ENCODE data around the gene SFSWAP. TPM values are rescaled to one million over a fixed set of nuclear protein-coding genes. Genes with fewer than 3 reads are reported as not detected.

The SFSWAP gene
- polyA plus RNA-seq, 1 donor, result 35.6 TPM

DNA sequence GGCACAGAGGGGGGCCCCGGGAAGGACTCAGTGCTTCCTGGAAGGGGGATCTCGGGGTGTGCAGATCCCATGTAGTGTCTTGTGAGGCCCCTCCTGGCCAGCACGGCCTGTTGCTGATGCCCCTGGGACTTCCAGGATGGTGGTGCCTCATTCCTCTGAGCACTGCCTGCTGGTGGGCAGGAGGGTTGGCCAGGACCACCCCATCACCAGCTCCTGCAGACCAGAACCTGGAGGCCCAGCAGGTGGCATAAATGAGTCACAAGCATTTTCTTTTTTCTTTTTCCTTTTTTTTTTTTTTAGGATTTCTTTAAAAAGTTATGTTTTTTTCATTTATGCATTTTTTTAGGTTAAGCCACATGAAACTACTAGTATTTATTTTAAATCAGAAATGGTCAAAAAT lies 125.3 kb downstream of the SFSWAP start:
- DNase-seq, result no peak

DNA sequence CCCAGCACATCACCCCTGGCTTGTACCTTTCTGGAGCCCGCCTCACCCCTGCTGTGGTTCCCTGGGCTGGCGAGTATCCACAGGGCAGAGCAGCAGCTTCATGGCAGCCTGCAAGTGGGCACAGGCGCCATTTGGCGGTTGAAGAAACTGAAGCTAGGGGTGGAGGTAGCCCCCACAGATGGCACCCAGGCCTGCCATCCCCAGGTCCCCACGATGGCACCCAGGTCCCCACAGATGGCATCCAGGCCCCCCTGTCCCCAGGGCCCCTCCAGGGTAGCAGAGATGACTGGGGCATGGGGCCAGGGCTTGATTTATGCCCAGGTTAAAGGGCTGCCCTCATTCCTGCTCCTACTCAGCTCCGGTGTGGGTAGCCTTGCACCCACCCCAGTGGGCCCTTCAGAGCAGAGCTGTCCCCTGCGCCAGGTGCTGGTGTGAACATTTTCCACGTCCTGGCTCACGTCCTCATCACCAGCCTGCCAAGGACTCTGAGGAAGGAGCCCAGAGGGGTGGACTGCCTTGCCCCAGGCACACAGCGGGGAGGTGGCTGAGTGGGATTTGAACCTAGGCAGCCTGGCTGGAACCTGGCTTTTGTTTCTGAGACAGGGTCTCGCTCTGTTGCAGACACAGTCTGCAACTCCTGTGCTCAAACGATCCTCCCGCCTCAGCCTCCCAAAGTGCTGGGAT lies 126.0 kb downstream of the SFSWAP start:
- no peak for DNase-seq

DNA sequence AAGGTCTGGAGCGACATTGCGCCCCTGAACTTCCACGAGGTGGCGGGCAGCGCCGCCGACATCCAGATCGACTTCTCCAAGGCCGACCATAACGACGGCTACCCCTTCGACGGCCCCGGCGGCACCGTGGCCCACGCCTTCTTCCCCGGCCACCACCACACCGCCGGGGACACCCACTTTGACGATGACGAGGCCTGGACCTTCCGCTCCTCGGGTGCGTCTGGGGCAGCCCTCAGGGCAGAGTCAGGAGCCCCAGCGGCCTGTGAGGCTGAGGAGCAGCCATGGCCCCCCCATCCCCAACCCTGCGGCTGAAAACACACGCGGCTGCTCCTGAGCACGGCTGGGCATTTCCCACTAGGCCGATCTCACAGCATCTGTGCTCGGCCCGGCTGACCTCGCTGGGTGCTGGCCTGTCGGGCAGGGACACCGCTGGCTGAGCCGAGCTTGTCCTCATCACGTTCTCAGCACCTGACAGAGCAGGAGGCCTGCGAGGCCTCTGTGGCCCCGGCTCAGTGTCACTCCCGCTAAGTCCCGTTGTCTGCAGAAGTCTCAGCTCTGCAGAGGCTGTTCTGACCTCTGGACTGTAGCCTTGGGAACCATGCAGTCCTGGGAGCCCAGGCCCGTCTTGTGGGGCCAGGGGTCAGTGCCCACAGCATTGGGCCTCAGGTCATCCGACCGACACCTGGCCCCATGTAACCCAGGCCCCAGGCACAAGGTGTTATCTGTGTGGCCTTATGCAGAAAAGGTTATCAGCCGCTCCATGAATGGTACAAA lies 129.9 kb downstream of the SFSWAP start:
- DNase-seq, result no peak

DNA sequence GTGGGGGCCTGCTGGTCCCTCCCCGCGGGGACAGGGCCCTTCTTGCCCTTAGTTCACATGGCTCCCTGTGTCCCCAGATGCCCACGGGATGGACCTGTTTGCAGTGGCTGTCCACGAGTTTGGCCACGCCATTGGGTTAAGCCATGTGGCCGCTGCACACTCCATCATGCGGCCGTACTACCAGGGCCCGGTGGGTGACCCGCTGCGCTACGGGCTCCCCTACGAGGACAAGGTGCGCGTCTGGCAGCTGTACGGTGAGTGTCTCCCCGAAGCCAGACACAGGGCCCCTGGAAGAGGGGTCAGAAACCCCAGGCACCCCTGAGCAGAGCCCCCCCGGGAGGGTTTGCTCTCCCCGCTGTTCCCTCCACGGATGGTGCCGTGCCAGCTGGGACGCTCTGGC lies 130.7 kb downstream of the SFSWAP start:
- no peak for DNase-seq

DNA sequence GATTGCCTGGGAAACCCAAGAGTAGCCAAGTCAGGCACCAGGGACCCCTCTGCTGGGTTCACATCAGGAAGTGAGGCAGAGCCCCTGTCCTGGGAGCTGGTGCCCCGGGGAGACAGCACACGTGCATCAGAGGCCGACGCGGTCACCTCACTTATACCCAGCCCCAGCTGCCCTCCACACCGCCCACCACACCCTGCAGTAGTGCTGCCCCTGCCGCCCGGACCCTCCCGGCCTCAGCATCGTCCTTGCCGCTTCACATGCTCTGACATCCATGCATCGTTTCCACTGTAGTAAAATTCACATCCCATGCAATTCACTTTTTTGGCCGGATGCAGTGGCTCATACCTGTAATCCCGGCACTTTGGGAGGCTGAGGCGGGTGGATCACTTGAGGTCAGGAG lies 131.3 kb downstream of the SFSWAP start:
- DNase-seq, result no peak

DNA sequence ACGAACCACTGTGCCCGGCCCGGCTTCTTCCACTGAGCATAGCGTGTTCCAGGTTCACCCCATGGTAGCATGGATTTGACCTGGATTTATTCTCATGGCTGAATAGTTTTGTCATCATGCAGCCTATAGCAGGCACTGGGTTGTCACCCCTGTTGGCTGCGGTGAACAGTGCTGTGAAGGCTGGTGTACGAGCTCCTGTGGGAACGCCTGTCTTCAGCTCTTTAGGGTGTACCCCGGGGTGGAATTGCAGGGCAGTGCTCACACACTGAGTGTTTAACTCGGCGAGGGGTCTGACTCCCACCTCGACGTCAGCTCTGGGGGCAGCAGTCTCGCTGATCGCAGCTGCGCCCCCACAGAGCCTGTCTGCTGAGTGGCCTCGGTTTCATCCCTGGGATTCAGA lies 132.6 kb downstream of the SFSWAP start:
- no peak for DNase-seq

DNA sequence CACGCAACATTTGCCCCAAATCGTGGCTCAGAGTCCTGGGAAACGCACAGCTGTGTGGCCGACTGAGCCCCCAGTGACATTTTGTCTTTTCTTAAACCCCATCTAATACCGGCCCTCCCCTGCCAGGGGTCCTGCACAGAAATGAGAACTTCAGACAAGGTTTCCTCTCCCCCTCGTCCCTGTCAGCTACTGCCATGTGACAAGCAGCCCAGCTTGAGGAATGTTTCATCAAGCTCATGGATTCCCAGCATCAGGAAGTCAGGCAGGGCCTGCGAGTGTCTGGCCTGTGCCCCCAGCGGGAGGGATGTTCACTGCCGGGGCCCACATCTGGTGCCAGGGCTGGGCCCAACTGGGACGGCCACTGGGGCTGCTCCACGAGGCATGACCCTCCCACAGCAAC lies 133.2 kb downstream of the SFSWAP start:
- no peak for DNase-seq

DNA sequence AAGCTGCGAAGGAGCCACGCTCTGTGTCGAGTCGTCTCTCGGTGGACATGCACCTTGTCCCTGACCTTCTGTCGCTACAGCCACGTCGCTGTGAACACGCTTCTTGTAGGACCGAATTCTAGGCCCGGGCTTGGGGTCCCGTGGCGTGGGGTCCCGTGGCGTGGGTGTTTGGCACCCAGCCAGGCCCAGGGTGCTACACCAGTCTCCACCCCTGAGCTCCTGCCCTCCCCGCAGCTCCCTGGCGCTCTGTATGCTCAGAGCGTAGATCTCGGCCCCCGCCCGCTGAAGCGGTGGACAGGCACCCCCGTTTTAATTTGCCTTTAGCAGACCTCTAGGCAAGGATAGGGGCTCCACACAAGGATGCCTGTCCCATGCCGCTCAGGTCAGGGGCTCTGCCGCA lies 133.8 kb downstream of the SFSWAP start:
- no peak for DNase-seq

DNA sequence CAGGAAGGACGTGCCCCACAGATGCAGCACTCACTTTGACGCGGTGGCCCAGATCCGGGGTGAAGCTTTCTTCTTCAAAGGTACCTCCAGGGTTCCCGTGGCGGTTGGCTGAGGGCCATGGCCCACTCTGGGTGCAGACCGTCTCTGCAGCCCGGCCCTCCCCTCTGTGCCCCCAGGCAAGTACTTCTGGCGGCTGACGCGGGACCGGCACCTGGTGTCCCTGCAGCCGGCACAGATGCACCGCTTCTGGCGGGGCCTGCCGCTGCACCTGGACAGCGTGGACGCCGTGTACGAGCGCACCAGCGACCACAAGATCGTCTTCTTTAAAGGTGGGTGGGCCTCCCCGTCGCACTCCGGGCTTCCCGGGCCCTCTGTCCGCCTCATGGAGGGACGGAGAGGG lies 134.2 kb downstream of the SFSWAP start:
- no peak for DNase-seq

DNA sequence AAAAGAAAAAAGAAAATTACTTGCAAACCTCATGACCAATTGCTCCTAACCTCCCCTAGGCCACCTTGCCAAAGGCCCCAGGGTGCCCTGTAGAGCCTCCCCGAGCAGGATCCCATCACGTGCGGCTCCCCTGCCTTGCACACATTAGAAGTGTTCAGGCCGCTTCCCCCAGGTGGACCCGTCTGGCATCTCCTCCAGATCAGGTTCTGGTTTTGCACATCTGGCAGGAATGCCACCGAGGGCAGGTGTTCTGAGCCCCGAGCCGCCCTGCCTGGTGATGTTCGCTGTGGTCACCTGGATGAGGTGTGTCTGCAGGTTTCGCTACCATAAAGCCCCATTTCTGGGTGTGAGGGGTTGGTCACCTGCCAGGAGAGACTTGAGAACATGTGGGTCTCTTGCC lies 136.6 kb downstream of the SFSWAP start:
- no peak for DNase-seq

DNA sequence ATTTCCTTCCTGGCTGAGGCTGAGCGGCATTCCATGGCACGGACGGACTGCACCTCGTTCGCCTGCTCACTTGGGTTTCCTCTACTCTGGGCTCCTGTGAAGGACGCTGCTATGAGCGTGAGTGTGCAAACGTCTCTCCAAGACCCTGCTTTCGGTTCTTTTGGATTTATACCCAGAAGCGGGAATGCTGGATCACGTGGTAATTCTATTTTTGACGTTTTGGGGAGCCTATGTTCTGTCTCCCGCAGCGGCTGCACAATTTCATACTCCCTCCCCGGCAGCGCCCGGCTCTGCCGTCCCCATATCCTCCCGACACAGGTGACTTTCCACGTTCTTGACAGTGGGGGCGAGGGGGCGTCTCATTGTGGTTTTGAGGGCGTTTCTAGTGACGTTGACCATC lies 137.9 kb downstream of the SFSWAP start:
- DNase-seq, result no peak

Other genes starting within 250 kb of the SFSWAP start
- 6.5 TPM for gene MMP17, start 117.3 kb downstream of the SFSWAP start, polyA plus RNA-seq (ENCODE audit: insufficient read length)
- gene ULK1, start 183.5 kb downstream of the SFSWAP start, polyA plus RNA-seq (ENCODE audit: insufficient read length), result 30.5 TPM
- gene PUS1, start 218.2 kb downstream of the SFSWAP start, polyA plus RNA-seq (ENCODE audit: insufficient read length), result 14.1 TPM
- gene EP400, start 238.9 kb downstream of the SFSWAP start, polyA plus RNA-seq (ENCODE audit: insufficient read length), result 26.0 TPM